Activated T-helper 1 cell treated with anti-CD3 and anti-CD28 coated beads, Interleukin-12 subunit alpha, Interleukin-12 subunit beta, Interleukin-2, Interleukin-4 antibody, amounts not matched to agents 30 ng/mL and 10 ng/mL and 1 ng/mL, durations not matched to agents 14 hours and 24 hours and 36 hours (primary cell): ENCODE data around the gene DZIP3. TPM values are rescaled to one million over a fixed set of nuclear protein-coding genes. Genes with fewer than 3 reads are reported as not detected.

Experiments used
- DNase-seq: peaks from one replicate; pipeline ENCODE4 v3.0.0; 2021; ENCODE audit warnings: low spot score
- H3K27ac Mint-ChIP-seq: one replicate; pipeline ENCODE4 v1.8.0; 2021; ENCODE audit warnings: mild to moderate bottlenecking, mixed read lengths
- H3K27me3 Mint-ChIP-seq: one replicate; pipeline ENCODE4 v1.8.0; 2022; ENCODE audit warnings: mild to moderate bottlenecking, moderate library complexity, mixed read lengths; ENCODE audit not compliant: insufficient read depth
- H3K36me3 Mint-ChIP-seq: one replicate; pipeline ENCODE4 v1.8.0; 2021; ENCODE audit warnings: low read depth, mixed read lengths
- H3K4me1 Mint-ChIP-seq: one replicate; pipeline ENCODE4 v1.8.0; 2021; ENCODE audit warnings: low read depth, mixed read lengths
- H3K4me3 Mint-ChIP-seq: one replicate; pipeline ENCODE4 v1.8.0; 2021; ENCODE audit warnings: mild to moderate bottlenecking, moderate library complexity, mixed read lengths
- H3K9me3 Mint-ChIP-seq: one replicate; pipeline ENCODE4 v1.8.0; 2021; ENCODE audit warnings: mixed read lengths
- intact Hi-C: fragments of 100-400 bp; cut with micrococcal nuclease; formaldehyde crosslinking; loops from one replicate; pipeline ENCODE4 v1.15.1; 2024
- total RNA-seq: library from RNA; stranded (reverse); gene quantifications from 2 replicates; pipeline ENCODE4 v1.2.3, GENCODE V29; 2022

The DZIP3 gene
- total RNA-seq, 1 donor from 2014 or later: 5.2 TPM

DNA sequence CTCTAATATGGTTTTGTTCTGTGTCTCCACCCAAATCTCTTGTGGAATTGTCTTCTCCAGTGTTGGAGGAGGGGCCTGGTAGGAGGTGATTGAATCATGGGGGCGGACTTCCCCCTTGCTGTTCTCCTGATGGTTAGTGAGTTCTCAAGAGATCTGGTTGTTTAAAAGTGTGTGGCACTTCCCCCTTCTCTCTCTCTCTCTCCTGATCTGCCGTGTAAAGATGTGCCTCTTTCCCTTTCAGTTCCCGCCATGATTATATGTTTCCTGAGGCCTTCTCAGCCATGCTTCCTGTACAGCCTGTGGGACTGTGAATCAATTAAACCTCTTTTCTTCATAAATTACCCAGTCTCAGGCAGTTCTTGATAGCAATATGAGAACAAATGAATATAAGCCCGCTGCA is 134.6 kb downstream of the DZIP3 start:
- Mint-ChIP-seq H3K27ac (no peak overlapping the region), H3K4me3 (no peak overlapping the region), H3K36me3 (no peaks in the 10 kb centered on the region), H3K4me1 (no peaks in the 10 kb centered on the region), H3K27me3 (no peaks in the 10 kb centered on the region), H3K9me3 (peaks cover 12% of the 10 kb centered on the region)
- DNase-seq: no peak
- intact Hi-C loops: no loop called here

DNA sequence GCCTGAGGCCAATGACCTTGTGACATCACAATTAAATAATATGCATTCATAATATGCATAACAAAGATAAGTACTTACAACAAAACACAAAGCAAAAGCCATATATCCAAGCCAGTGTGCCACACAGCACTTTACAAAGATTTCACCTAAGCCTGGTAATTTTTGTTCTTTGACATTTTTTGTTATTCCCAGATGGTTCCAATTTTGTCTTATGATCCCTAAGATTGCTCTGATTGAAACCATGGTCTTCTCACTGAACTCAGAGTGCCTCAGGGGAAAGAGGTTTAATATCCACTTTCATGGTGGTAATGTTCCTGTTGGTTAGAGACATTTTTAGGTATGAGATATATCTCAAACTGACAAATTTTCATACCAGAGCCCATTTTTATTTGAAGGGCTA is 138.6 kb downstream of the DZIP3 start:
- Mint-ChIP-seq H3K4me3 (no peak overlapping the region), H3K4me1 (no peaks in the 10 kb centered on the region), H3K9me3 (peaks cover 1% of the 10 kb centered on the region), H3K36me3 (no peaks in the 10 kb centered on the region), H3K27me3 (no peaks in the 10 kb centered on the region), H3K27ac (no peak overlapping the region)
- no peak for DNase-seq
- intact Hi-C loops: no loop called here

DNA sequence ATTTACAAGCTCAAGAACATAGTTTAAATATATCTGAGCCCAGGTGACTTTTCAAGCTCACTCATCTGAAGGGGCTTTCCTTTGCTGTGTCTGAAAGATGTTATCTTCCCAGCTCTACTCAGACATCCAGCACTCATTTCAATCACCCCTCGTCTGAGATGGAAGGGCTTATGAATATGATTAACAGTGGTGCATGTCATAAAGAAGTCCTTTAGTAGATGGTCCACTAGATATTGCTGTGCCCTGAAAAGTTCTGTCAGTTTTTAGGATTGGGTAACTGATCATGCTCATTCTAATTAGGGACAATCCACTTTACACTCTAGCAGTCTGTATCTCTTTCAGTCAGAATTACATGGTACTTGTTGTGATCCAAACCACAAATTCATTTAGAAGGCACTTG is 139.4 kb downstream of the DZIP3 start:
- DNase-seq: no peak
- Mint-ChIP-seq H3K27ac (no peak overlapping the region), H3K36me3 (no peaks in the 10 kb centered on the region), H3K9me3 (no peaks in the 10 kb centered on the region), H3K27me3 (no peaks in the 10 kb centered on the region), H3K4me3 (no peak overlapping the region), H3K4me1 (no peaks in the 10 kb centered on the region)
- intact Hi-C loops: no loop called here

DNA sequence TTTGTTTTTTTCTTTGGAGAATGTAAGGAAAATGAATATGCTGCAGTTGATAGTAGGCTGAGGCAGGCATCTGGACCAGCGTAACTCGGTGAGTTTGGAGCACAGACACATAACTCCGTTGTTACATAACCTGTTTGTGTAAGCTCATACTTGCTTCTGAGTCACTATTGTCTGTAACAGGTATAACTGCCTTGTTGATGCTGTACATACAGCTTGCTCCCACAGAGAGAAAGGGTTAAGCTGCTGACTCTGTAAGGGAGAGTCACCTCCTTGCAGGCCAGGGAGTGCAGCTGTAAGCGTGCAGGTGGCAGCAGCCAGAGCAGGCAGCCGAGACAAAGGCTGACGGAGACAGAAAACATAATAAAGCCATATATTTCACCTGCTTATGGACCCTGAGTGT is 147.3 kb downstream of the DZIP3 start:
- no peaks in the 10 kb centered on the region for H3K9me3 Mint-ChIP-seq
- H3K27me3 Mint-ChIP-seq: no peaks in the 10 kb centered on the region
- H3K4me3 Mint-ChIP-seq: no peak overlapping the region
- H3K36me3 Mint-ChIP-seq: no peaks in the 10 kb centered on the region
- no peaks in the 10 kb centered on the region for H3K4me1 Mint-ChIP-seq
- no peak overlapping the region for H3K27ac Mint-ChIP-seq
- no peak for DNase-seq
- intact Hi-C loops: no loop called here

DNA sequence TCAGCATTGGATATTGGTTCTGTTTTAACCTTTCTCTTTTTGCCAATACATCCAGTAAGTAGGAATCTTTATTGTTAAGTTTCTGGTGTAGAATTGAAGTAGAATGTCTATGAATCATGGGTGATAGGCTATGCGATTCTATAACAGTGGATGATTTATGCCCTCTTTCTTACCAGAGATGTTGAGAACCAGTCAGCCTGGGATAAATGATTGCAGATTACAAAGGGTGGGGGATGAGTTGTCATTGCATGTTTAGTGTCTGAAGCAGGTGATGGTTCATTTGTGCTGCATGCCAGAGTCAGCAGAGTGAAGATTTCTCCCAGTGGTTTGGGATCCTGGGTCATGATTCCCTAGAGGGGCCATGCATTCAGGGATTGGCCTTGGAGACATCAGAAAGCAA is 153.4 kb downstream of the DZIP3 start:
- intact Hi-C loops: no loop called here

More for the DNA sequence above, 153.4 kb downstream of the DZIP3 start:
- H3K9me3 Mint-ChIP-seq: peaks cover 5% of the 10 kb centered on the region
- peaks cover 2% of the 10 kb centered on the region for H3K36me3 Mint-ChIP-seq
- DNase-seq: no peak
- no peak overlapping the region for H3K27ac Mint-ChIP-seq
- no peaks in the 10 kb centered on the region for H3K4me1 Mint-ChIP-seq
- no peak overlapping the region for H3K4me3 Mint-ChIP-seq
- peaks cover 3% of the 10 kb centered on the region for H3K27me3 Mint-ChIP-seq

Other genes starting within 250 kb of the DZIP3 start
- 0.10 and 0.12 TPM in 2 replicates for gene MYH15, start 79.1 kb upstream of the DZIP3 start, total RNA-seq
- 49.7 and 54.0 TPM in 2 replicates for gene CIP2A, start 284 bp upstream of the DZIP3 start, total RNA-seq
- gene RETNLB, start 167.7 kb downstream of the DZIP3 start, total RNA-seq: not detected in 2 replicates
- 94.6 and 99.4 TPM in 2 replicates for gene TRAT1, start 233.1 kb downstream of the DZIP3 start, total RNA-seq